HG03039 (cell line): ENCODE measurements around the gene PGLYRP4.

ENCODE experiments used
- ATAC-seq: cut with Tn5 transposase; IDR thresholded peaks from one replicate; pipeline ENCODE4 v1.9.1; 2021; ENCODE audit warnings: mild to moderate bottlenecking, moderate library complexity; ENCODE audit not compliant: unreplicated experiment

PGLYRP4 gene

GRCh38 chr1:153293480-153293775, 55.2 kb downstream of the PGLYRP4 start:
- no peak for ATAC-seq

GRCh38 chr1:153292740-153293479, 55.7 kb downstream of the PGLYRP4 start:
- no peak for ATAC-seq

- no peak for ATAC-seq
Observed at GRCh38 chr1:153292185-153292584, 56.5 kb downstream of the PGLYRP4 start.

- ATAC-seq = no peak
Observed at GRCh38 chr1:153291514-153291913, 57.1 kb downstream of the PGLYRP4 start.

GRCh38 chr1:153288634-153289275, 59.9 kb downstream of the PGLYRP4 start:
- no peak for ATAC-seq
